Fibroblast of lung (primary cell): Measurements from ENCODE around the gene KCNIP3. TPM values are rescaled to one million over a fixed set of nuclear protein-coding genes. Genes with fewer than 3 reads are reported as not detected.

Experiments used
- DNase-seq, 2 donors: peaks; one replicate each; pipeline versions ENCODE4 v3.0.0 to v3.0.0-alpha.2; 2010; ENCODE audit warnings: low read depth in 2 of 2
- H2AFZ ChIP-seq: 2 replicates; pipeline ENCODE4 v1.5.1; 2012; ENCODE audit warnings: low read length, control low read depth, inconsistent platforms
- H3K27ac ChIP-seq: 2 replicates; pipeline ENCODE4 v1.5.1; 2011; ENCODE audit warnings: low read length, control low read depth; ENCODE audit not compliant: insufficient read depth
- H3K27me3 ChIP-seq: 2 replicates; pipeline ENCODE4 v1.5.1; 2011; ENCODE audit warnings: mild to moderate bottlenecking, low read length; ENCODE audit not compliant: control insufficient read depth, insufficient read depth
- H3K36me3 ChIP-seq: 2 replicates; pipeline ENCODE4 v1.5.1; 2011; ENCODE audit warnings: low read length; ENCODE audit not compliant: control insufficient read depth, insufficient read depth
- H3K4me1 ChIP-seq: 2 replicates; pipeline ENCODE4 v1.5.1; 2011; ENCODE audit warnings: low read length; ENCODE audit not compliant: control insufficient read depth, insufficient read depth; ENCODE audit errors: extremely low read depth
- H3K4me2 ChIP-seq: 2 replicates; pipeline ENCODE4 v1.5.1; 2011; ENCODE audit warnings: low read length, control low read depth; ENCODE audit not compliant: insufficient read depth; ENCODE audit errors: extremely low read depth
- H3K4me3 ChIP-seq, 4 experiments: fragments of 200-600 bp in 1 of 4; sonication (generic) in 1 of 4; replicated peaks in 1 of 4; 2 replicates each; pipeline ENCODE4 v1.5.1; 2011 to 2016; ENCODE audit warnings: low read length in 4 of 4, low read depth in 3 of 4, mild to moderate bottlenecking in 3 of 4, control low read depth in 2 of 4, inconsistent platforms in 1 of 4, mixed read lengths in 1 of 4; ENCODE audit not compliant: insufficient read depth in 1 of 4; ENCODE audit errors: control extremely low read depth in 1 of 4
- H3K79me2 ChIP-seq: 2 replicates; pipeline ENCODE4 v1.5.1; 2012; ENCODE audit warnings: mild to moderate bottlenecking, low read length, inconsistent platforms; ENCODE audit not compliant: control insufficient read depth, insufficient read depth
- H3K9ac ChIP-seq: 2 replicates; pipeline ENCODE4 v1.5.1; 2011; ENCODE audit warnings: mild to moderate bottlenecking, low read length, control low read depth; ENCODE audit not compliant: insufficient read depth
- H3K9me3 ChIP-seq: 2 replicates; pipeline ENCODE4 v1.5.1; 2012; ENCODE audit warnings: low read depth, low read length; ENCODE audit not compliant: control insufficient read depth, insufficient read depth
- H4K20me1 ChIP-seq: 2 replicates; pipeline ENCODE4 v1.5.1; 2011; ENCODE audit warnings: low read length; ENCODE audit not compliant: control insufficient read depth, insufficient read depth; ENCODE audit errors: extremely low read depth
- EZH2 ChIP-seq: IDR thresholded peaks from 2 replicates; pipeline ENCODE4 v1.5.1; 2012; ENCODE audit warnings: low read length, control low read depth, mild to moderate bottlenecking; ENCODE audit errors: missing control alignments
- polyA plus RNA-seq, 2 donors: library from polyadenylated mRNA; depleted of rRNA in 1 of 2; stranded (reverse) in 1 of 2; unstranded in 1 of 2; fragments of >200 nt; gene quantifications; 2 replicates each; pipeline ENCODE4 v1.2.1, GENCODE V29; 2011 to 2012; ENCODE audit warnings: missing spikeins in 1 of 2
- total RNA-seq: library from RNA; depleted of rRNA; stranded (reverse); fragments of >200 nt; gene quantifications from 2 replicates; pipeline ENCODE4 v1.2.1, GENCODE V29; 2014
- TF ChIP-seq, protein P1 (sequence below), 2 donors: IDR thresholded peaks in 1 of 2; conservative IDR thresholded peaks in 1 of 2; 1 replicate in 1 of 2; 2 replicates in 1 of 2; pipeline ENCODE4 v1.5.1; 2011 to 2012; ENCODE audit warnings: low read length in 2 of 2, control low read depth in 1 of 2, inconsistent platforms in 1 of 2, low read depth in 1 of 2, mild to moderate bottlenecking in 1 of 2

Gene KCNIP3
- total and polyA plus RNA-seq, 2 donors (not counting 1 experiment from before 2014, with no cell fraction given), result 0.32 to 1.7 TPM

DNA sequence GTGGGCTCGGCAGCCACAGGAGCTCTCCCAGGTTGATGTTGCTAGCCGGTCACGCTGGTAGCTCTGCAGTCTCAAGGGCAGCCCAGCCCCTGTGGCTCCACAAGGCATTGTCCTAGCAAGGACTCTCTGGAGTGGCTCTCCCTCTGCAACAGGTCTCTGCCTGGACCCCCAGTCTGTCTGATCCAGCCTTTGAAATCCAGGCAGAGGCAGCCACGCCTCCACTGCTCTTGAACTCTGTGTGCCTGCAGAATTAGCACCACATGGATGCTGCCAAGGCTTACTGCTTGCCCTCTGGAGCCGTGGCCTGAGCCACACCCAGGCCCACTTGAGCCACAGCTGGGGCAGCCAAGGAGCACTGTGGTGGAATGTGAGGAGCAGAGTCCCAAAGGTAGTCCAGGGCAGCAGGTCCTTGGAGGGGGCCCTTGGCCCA, 62.4 kb downstream of the KCNIP3 start:
- no peak for TF ChIP-seq EZH2
- TF ChIP-seq, protein P1, sequence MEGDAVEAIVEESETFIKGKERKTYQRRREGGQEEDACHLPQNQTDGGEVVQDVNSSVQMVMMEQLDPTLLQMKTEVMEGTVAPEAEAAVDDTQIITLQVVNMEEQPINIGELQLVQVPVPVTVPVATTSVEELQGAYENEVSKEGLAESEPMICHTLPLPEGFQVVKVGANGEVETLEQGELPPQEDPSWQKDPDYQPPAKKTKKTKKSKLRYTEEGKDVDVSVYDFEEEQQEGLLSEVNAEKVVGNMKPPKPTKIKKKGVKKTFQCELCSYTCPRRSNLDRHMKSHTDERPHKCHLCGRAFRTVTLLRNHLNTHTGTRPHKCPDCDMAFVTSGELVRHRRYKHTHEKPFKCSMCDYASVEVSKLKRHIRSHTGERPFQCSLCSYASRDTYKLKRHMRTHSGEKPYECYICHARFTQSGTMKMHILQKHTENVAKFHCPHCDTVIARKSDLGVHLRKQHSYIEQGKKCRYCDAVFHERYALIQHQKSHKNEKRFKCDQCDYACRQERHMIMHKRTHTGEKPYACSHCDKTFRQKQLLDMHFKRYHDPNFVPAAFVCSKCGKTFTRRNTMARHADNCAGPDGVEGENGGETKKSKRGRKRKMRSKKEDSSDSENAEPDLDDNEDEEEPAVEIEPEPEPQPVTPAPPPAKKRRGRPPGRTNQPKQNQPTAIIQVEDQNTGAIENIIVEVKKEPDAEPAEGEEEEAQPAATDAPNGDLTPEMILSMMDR (conservative IDR thresholded peaks at IDR 0.05 in 1 of 2, IDR thresholded peaks at IDR 0.05 in 1 of 2; ENCODE audit: low read depth in 1 of 2, low read length in 2 of 2), result no peak
- H3K27me3 ChIP-seq, result no peaks in the 10 kb centered on the region
- H3K9ac ChIP-seq, result no peak overlapping the region
- H3K4me1 ChIP-seq, result no peaks in the 10 kb centered on the region
- H3K4me2 ChIP-seq, result no peak overlapping the region
- H3K4me3 ChIP-seq, result no peak overlapping the region
- no peak overlapping the region for H3K27ac ChIP-seq
- no peak overlapping the region for H2AFZ ChIP-seq
- no peak for DNase-seq
- H3K36me3 ChIP-seq, result no peaks in the 10 kb centered on the region
- H3K9me3 ChIP-seq, result no peaks in the 10 kb centered on the region
- no peaks in the 10 kb centered on the region for H3K79me2 ChIP-seq
- no peaks in the 10 kb centered on the region for H4K20me1 ChIP-seq

DNA sequence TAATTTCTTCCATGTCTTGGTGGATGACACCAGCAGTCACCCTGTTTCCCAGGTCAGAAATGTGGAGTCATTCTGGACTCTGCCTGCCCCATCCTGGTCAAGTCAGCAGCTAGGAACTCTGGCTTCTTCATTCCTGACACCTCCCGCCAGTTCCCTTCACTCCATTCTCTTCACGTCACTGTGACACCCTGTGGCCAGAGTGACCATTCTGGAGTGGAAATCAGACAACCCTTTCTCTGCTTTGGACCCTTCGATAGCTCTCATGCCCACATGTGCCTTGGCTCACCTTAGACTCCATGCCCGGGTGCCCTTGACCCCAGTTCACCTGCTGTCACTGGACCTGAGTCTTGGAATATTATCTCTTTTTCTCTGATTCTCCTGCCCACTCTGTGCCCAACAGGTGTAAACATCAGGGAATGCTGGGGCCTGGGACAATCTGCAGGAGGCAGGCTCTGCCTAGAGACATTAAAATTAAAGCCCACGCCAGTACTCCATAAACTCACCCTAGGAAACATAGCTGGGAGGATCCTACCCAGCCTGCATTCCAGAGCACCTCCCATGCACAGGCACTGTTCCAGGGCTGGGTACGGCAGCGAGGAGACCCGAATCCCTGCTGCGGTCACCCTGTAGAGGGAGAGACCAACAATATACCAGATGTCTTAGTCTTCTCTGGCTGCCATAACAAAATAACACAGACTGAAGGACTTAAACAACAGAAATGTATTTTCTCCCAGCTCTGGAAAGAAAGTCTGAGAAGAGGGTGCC, 64.3 kb downstream of the KCNIP3 start:
- TF ChIP-seq, protein P1 (conservative IDR thresholded peaks at IDR 0.05 in 1 of 2, IDR thresholded peaks at IDR 0.05 in 1 of 2; ENCODE audit: low read depth in 1 of 2, low read length in 2 of 2), result no peak
- no peak for TF ChIP-seq EZH2
- no peaks in the 10 kb centered on the region for H3K36me3 ChIP-seq
- H3K4me1 ChIP-seq, result no peaks in the 10 kb centered on the region
- no peak overlapping the region for H3K27ac ChIP-seq
- H3K4me2 ChIP-seq, result no peak overlapping the region
- DNase-seq, result no peak
- no peaks in the 10 kb centered on the region for H3K27me3 ChIP-seq
- H2AFZ ChIP-seq, result no peak overlapping the region
- H3K79me2 ChIP-seq, result no peaks in the 10 kb centered on the region
- no peaks in the 10 kb centered on the region for H3K9me3 ChIP-seq
- H3K9ac ChIP-seq, result no peak overlapping the region
- no peak overlapping the region for H3K4me3 ChIP-seq
- no peaks in the 10 kb centered on the region for H4K20me1 ChIP-seq

DNA sequence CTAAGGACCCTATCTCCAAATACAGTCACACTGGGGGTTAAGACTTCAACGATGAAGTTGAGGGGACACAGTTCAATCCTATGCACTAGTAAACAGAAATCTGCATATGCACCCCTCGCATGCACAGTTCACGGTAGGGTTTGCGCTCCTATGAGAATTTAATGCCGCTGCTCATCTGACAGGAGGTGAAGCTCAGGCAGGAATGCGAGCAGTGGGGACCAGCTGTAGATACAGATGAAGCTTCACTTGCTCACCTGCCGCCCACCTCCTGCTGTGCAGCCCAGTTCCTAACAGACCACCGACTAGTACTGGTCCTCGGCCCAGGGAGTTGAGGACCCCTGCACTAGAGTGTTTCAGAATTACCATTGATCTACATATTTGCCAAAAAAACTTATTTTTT, 65.3 kb downstream of the KCNIP3 start:
- H4K20me1 ChIP-seq, result no peaks in the 10 kb centered on the region
- H3K4me2 ChIP-seq, result no peak overlapping the region
- H3K9ac ChIP-seq, result no peak overlapping the region
- no peak overlapping the region for H2AFZ ChIP-seq
- H3K27me3 ChIP-seq, result no peaks in the 10 kb centered on the region
- no peaks in the 10 kb centered on the region for H3K9me3 ChIP-seq
- H3K36me3 ChIP-seq, result no peaks in the 10 kb centered on the region
- DNase-seq, result no peak
- no peaks in the 10 kb centered on the region for H3K4me1 ChIP-seq
- TF ChIP-seq, protein P1 (conservative IDR thresholded peaks at IDR 0.05 in 1 of 2, IDR thresholded peaks at IDR 0.05 in 1 of 2; ENCODE audit: low read depth in 1 of 2, low read length in 2 of 2), result no peak
- TF ChIP-seq EZH2, result no peak
- no peak overlapping the region for H3K27ac ChIP-seq
- no peaks in the 10 kb centered on the region for H3K79me2 ChIP-seq
- no peak overlapping the region for H3K4me3 ChIP-seq
